HepG2 (cell line): Measurements from ENCODE around the gene KCTD19. TPM values are rescaled to one million over a fixed set of nuclear protein-coding genes. Genes with fewer than 3 reads are reported as not detected.
A peak's percentile ranks its signal among the peaks of the same experiment; 100 is the strongest.

Experiments
- BHLHE40 ChIP-seq: IDR thresholded peaks from 2 replicates; pipeline ENCODE4 v1.6.1; 2011; ENCODE audit warnings: low read length, improper control_type of control experiment
- GABPA ChIP-seq, 2 experiments: IDR thresholded peaks; 2 replicates each; pipeline ENCODE4 v1.6.1; 2011 to 2016; ENCODE audit warnings: low read depth in 2 of 2, low read length in 1 of 2, missing biosample characterization in 1 of 2, missing genetic modification characterization in 1 of 2
- GLI4 ChIP-seq: sonication (generic); formaldehyde crosslinking; IDR thresholded peaks from 2 replicates; pipeline ENCODE4 v1.5.1; 2020; ENCODE audit warnings: missing genetic modification reagents, mild to moderate bottlenecking, moderate library complexity, borderline replicate concordance
- MED1 ChIP-seq: sonication (generic); formaldehyde crosslinking; IDR thresholded peaks from 2 replicates; pipeline ENCODE4 v1.4.0; 2020; ENCODE audit warnings: missing genetic modification reagents
- MEIS2 ChIP-seq: sonication (generic); formaldehyde crosslinking; IDR thresholded peaks from 2 replicates; pipeline ENCODE4 v1.9.0; 2021; ENCODE audit warnings: mild to moderate bottlenecking, missing genetic modification reagents
- RARG ChIP-seq: sonication (generic); formaldehyde crosslinking; IDR thresholded peaks from 2 replicates; pipeline ENCODE4 v1.4.0; 2020; ENCODE audit warnings: low read depth, mild to moderate bottlenecking, missing genetic modification reagents
- TAF15 ChIP-seq: fragments of 200-400 bp; formaldehyde crosslinking; IDR thresholded peaks from one replicate; pipeline ENCODE4 v1.6.1; 2018; ENCODE audit warnings: mild to moderate bottlenecking, low read depth, low read length; ENCODE audit not compliant: poor library complexity, severe bottlenecking
- ZBTB7A ChIP-seq: sonication (generic); formaldehyde crosslinking; IDR thresholded peaks from 2 replicates; pipeline ENCODE4 v1.8.0; 2022; ENCODE audit warnings: mild to moderate bottlenecking, missing genetic modification reagents
- ZNF337 ChIP-seq: sonication (generic); formaldehyde crosslinking; IDR thresholded peaks from 2 replicates; pipeline ENCODE4 v1.5.1; 2020; ENCODE audit warnings: missing genetic modification reagents, low read depth, mild to moderate bottlenecking, borderline replicate concordance
- polyA plus RNA-seq, 8 experiments: library from polyadenylated mRNA; depleted of rRNA in 3 of 8; stranded (reverse) in 7 of 8; unstranded in 1 of 8; fragments of >200 nt; fragmentation: Illumina TruSeq in 4 of 8; extraction: Trizol in 4 of 8; gene quantifications; 2 replicates each; pipeline versions ENCODE4 v1.2.1 to v1.2.3, GENCODE V29; 2011 to 2016; ENCODE audit warnings: low read depth in 4 of 8, missing spikeins in 1 of 8, mixed read lengths in 1 of 8; ENCODE audit not compliant: insufficient read depth in 1 of 8
- total RNA-seq, 5 experiments: library from RNA; depleted of rRNA; stranded (reverse); fragments of >200 nt; fragmentation: Illumina TruSeq; extraction: Trizol; gene quantifications; 2 replicates each; pipeline ENCODE4 v1.2.3, GENCODE V29; 2016; ENCODE audit warnings: low read depth in 1 of 5
- TF ChIP-seq, protein P1 (sequence below): sonication (generic); formaldehyde crosslinking; IDR thresholded peaks from 2 replicates; pipeline ENCODE4 v1.4.0; 2020; ENCODE audit warnings: mild to moderate bottlenecking, missing genetic modification reagents
- TF ChIP-seq, protein P2 (sequence below): sonication (generic); formaldehyde crosslinking; IDR thresholded peaks from 2 replicates; pipeline ENCODE4 v1.4.0; 2020; ENCODE audit warnings: missing genetic modification reagents
- TF ChIP-seq, protein P3 (sequence below): sonication (generic); formaldehyde crosslinking; IDR thresholded peaks from 2 replicates; pipeline ENCODE4 v1.4.0; 2020; ENCODE audit warnings: mild to moderate bottlenecking, missing genetic modification reagents
- TF ChIP-seq, protein P4 (sequence below): sonication (generic); IDR thresholded peaks from 2 replicates; pipeline ENCODE4 v1.6.1; 2016; ENCODE audit warnings: low read depth, borderline replicate concordance
- TF ChIP-seq, protein P5 (sequence below): sonication (generic); formaldehyde crosslinking; IDR thresholded peaks from 2 replicates; pipeline ENCODE4 v1.5.1; 2020; ENCODE audit warnings: mild to moderate bottlenecking, missing genetic modification reagents
- TF ChIP-seq, protein P6 (sequence below): sonication (generic); formaldehyde crosslinking; conservative IDR thresholded peaks from 2 replicates; pipeline ENCODE4 v1.8.1; 2023; ENCODE audit warnings: missing genetic modification reagents
- TF ChIP-seq, protein P7 (sequence below): sonication (generic); formaldehyde crosslinking; IDR thresholded peaks from 2 replicates; pipeline ENCODE4 v1.8.0; 2022; ENCODE audit warnings: mild to moderate bottlenecking, missing genetic modification reagents, borderline replicate concordance

The KCTD19 gene
- total and polyA plus RNA-seq, 2 of the 13 experiments (the other 11 are each of a cell fraction or from before 2014, with no cell fraction given) = not detected

DNA sequence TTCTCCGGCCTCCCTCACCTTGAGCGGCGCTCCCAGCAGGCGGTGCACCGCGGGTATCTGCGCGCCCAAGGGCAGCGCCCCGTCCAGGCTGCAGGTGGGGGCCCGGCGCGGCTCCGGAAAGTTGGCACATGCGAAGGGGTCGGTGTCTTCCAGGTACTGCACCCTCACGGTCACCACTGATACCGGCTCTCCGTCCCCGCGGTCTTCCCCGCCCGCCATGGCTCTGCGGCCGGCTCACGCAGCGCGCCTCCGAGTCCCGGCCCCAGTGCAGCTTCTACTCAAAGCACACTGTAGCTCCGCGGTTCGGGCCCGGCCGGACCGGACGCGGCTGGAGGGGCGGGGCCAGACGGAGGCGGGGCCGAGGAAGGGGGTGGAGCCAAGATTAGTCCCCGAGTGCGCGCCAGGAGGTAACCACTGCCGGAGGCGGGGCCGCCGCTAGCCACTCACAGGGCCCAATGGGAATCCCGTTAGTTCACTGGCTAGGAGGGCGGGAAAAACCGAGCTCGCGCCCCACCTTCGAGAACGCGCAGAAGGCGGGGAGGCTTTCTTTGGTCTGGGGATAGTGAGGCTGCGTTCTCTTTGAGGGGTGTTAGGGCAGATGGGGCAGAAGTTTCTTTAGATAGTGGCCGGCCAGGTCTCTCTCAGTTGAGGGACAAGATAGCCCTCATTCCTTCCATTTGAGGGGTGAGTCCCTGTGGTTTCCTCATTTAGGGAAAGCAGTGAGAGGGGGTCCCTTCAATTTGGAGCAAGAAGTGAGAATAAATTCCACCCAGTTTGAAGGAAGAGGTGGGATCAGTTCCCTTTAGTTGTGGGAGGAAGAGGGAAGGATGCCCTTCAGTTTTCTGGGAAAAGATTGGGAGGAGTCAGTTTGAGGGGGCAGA lies 79.1 kb downstream of the KCTD19 start, which contains the start of gene FHOD1 (continued):
- TF ChIP-seq GABPA (IDR thresholded peaks at IDR 0.05; ENCODE audit: low read depth, low read length) = no peak
- TF ChIP-seq GABPA (CRISPR knock-in tag; IDR thresholded peaks at IDR 0.05; ENCODE audit: low read depth) = no peak
- TF ChIP-seq, protein P1, sequence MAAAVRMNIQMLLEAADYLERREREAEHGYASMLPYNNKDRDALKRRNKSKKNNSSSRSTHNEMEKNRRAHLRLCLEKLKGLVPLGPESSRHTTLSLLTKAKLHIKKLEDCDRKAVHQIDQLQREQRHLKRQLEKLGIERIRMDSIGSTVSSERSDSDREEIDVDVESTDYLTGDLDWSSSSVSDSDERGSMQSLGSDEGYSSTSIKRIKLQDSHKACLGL (CRISPR knock-in tag) = peak; percentile 79; the same call in 1 of the 2 replicates
- 0 out of 2 replicates have a peak, but pooled peaks have one; percentile 2 for TF ChIP-seq BHLHE40
- TF ChIP-seq, protein P2, sequence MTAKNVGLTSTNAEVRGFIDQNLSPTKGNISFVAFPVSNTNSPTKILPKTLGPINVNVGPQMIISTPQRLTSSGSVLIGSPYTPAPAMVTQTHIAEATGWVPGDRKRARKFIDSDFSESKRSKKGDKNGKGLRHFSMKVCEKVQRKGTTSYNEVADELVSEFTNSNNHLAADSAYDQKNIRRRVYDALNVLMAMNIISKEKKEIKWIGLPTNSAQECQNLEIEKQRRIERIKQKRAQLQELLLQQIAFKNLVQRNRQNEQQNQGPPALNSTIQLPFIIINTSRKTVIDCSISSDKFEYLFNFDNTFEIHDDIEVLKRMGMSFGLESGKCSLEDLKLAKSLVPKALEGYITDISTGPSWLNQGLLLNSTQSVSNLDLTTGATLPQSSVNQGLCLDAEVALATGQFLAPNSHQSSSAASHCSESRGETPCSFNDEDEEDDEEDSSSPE (CRISPR knock-in tag) = peak; percentile 96
- peak; percentile 80 for TF ChIP-seq ZNF337
- TF ChIP-seq GLI4 = 0 out of 2 replicates have a peak, but pooled peaks have one; percentile 8
- TF ChIP-seq MED1 (CRISPR knock-in tag) = no peak; the same call in 1 of the 2 replicates
- TF ChIP-seq, protein P3, sequence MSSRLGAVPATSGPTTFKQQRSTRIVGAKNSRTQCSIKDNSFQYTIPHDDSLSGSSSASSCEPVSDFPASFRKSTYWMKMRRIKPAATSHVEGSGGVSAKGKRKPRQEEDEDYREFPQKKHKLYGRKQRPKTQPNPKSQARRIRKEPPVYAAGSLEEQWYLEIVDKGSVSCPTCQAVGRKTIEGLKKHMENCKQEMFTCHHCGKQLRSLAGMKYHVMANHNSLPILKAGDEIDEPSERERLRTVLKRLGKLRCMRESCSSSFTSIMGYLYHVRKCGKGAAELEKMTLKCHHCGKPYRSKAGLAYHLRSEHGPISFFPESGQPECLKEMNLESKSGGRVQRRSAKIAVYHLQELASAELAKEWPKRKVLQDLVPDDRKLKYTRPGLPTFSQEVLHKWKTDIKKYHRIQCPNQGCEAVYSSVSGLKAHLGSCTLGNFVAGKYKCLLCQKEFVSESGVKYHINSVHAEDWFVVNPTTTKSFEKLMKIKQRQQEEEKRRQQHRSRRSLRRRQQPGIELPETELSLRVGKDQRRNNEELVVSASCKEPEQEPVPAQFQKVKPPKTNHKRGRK (CRISPR knock-in tag) = no peak; the same call in 1 of the 2 replicates
- no peak for TF ChIP-seq TAF15
- TF ChIP-seq, protein P4, sequence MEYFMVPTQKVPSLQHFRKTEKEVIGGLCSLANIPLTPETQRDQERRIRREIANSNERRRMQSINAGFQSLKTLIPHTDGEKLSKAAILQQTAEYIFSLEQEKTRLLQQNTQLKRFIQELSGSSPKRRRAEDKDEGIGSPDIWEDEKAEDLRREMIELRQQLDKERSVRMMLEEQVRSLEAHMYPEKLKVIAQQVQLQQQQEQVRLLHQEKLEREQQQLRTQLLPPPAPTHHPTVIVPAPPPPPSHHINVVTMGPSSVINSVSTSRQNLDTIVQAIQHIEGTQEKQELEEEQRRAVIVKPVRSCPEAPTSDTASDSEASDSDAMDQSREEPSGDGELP = peak; percentile 54; the same call in 1 of the 2 replicates
- TF ChIP-seq, protein P5, sequence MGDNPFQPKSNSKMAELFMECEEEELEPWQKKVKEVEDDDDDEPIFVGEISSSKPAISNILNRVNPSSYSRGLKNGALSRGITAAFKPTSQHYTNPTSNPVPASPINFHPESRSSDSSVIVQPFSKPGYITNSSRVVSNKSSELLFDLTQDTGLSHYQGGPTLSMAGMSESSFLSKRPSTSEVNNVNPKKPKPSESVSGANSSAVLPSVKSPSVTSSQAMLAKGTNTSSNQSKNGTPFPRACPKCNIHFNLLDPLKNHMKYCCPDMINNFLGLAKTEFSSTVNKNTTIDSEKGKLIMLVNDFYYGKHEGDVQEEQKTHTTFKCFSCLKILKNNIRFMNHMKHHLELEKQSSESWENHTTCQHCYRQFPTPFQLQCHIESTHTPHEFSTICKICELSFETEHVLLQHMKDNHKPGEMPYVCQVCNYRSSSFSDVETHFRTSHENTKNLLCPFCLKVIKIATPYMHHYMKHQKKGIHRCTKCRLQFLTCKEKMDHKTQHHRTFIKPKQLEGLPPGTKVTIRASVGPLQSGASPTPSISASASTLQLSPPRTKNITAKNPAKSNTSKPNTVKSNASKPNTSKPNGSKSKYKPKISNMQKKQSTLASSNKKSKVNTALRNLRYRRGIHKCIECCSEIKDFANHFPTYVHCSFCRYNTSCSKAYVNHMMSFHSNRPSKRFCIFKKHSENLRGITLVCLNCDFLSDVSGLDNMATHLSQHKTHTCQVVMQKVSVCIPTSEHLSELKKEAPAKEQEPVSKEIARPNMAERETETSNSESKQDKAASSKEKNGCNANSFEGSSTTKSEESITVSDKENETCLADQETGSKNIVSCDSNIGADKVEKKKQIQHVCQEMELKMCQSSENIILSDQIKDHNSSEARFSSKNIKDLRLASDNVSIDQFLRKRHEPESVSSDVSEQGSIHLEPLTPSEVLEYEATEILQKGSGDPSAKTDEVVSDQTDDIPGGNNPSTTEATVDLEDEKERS (CRISPR knock-in tag) = 0 out of 2 replicates have a peak, but pooled peaks have one; percentile 34
- TF ChIP-seq, protein P6, sequence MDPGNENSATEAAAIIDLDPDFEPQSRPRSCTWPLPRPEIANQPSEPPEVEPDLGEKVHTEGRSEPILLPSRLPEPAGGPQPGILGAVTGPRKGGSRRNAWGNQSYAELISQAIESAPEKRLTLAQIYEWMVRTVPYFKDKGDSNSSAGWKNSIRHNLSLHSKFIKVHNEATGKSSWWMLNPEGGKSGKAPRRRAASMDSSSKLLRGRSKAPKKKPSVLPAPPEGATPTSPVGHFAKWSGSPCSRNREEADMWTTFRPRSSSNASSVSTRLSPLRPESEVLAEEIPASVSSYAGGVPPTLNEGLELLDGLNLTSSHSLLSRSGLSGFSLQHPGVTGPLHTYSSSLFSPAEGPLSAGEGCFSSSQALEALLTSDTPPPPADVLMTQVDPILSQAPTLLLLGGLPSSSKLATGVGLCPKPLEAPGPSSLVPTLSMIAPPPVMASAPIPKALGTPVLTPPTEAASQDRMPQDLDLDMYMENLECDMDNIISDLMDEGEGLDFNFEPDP (CRISPR knock-in tag) = no peak
- TF ChIP-seq, protein P7, sequence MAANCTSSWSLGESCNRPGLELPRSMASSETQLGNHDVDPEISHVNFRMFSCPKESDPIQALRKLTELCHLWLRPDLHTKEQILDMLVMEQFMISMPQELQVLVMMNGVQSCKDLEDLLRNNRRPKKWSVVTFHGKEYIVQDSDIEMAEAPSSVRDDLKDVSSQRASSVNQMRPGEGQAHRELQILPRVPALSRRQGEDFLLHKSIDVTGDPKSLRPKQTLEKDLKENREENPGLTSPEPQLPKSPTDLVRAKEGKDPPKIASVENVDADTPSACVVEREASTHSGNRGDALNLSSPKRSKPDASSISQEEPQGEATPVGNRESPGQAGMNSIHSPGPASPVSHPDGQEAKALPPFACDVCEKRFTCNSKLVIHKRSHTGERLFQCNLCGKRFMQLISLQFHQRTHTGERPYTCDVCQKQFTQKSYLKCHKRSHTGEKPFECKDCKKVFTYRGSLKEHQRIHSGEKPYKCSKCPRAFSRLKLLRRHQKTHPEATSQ (CRISPR knock-in tag) = peak; percentile 81; the same call in 1 of the 2 replicates
- 0 out of 2 replicates have a peak, but pooled peaks have one; percentile 80 for TF ChIP-seq RARG (CRISPR knock-in tag)
- TF ChIP-seq ZBTB7A (CRISPR knock-in tag) = no peak
- TF ChIP-seq MEIS2 (CRISPR knock-in tag) = peak; percentile 14; the same call in 1 of the 2 replicates
